Ammon's horn (tissue), 1 donor: ENCODE measurements around the gene C19orf81.

ENCODE experiments used
- DNase-seq: peaks from one replicate; pipeline ENCODE4 v3.0.0-alpha.2; 2016; ENCODE audit warnings: low spot score

The C19orf81 gene

GRCh38 chr19:50679177-50680125, 30.2 kb downstream of the C19orf81 start:
- peak; percentile 91 for DNase-seq

DNA sequence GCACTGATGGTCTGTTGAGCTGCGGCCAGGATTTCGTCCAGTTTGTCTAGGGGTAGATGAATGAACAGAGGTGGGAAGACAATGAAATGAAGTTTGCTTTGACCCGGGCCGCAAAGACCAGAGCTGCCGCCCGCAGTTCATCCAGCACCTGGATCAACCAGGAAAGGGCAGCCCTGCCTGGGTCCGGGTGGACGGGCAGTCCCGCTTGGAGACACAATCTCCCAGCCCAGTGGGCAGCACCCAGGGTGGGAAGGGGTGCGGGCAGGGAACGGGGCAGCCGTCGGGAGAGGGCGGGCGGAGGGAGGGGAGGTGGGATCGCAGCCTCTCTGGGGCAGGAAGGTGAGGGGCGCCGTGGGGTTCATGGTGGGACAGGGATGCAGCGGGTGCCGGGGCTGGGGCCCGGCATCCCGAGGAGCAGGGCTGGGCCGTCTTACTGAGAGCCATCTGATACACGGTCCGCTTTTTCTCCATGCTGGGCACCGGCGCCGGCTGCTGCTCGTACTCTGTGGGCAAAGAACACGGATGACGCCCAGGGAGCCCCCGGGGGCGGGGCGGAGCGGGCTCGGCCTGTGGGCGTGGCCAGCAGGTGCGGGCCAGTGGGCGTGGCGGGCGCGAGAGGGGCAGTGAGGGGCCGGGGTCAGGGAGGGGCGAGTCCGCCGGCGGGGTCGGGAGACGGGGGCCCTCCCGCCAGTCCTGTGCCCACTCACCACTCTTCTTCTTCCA, 37.2 kb downstream of the C19orf81 start:
- no peak for DNase-seq

GRCh38 chr19:50688766-50689165, 39.5 kb downstream of the C19orf81 start:
- no peak for DNase-seq

DNA sequence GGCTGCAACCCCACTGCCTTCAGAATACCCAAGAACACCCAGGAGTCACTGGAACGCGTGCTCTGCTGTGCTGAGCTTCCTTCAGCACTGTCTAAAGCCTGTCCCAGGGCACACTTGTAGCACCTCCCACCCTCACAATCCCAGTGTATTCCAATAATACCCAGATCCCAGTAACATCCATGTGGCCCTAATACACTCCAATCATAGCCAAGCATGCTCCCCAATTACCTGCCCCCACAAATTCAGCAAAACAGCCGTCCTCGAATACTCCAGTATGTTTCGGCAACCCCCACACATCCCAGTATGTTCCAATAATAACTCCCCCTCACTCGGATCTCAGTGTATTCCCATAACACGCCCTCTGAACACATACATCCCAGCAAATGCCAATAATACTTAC, 41.2 kb downstream of the C19orf81 start:
- DNase-seq = peak; percentile 53

- DNase-seq = no peak
Observed at GRCh38 chr19:50693064-50693975, 44.1 kb downstream of the C19orf81 start.

DNA sequence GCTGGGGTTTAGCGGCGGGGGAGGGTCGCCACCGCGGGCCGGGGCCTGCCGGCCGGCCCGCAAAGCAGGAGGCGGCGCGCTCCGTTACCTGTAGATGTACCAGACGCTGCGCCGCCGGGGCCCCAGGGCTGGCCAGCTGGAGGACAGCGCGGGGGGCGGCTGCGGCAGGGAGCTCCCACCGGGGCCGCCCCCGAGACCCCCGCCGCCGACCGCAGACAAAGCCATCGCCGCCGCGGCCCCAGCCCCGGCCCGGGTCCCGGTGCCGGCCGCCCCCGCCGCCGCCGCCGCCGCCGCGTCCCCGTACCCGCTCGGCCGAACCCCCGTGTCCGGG, 45.5 kb downstream of the C19orf81 start:
- no peak for DNase-seq

GRCh38 chr19:50695251-50696093, 46.2 kb downstream of the C19orf81 start:
- DNase-seq = no peak

- peak; percentile 29 for DNase-seq
Observed at GRCh38 chr19:50696094-50696483, 46.8 kb downstream of the C19orf81 start.

DNA sequence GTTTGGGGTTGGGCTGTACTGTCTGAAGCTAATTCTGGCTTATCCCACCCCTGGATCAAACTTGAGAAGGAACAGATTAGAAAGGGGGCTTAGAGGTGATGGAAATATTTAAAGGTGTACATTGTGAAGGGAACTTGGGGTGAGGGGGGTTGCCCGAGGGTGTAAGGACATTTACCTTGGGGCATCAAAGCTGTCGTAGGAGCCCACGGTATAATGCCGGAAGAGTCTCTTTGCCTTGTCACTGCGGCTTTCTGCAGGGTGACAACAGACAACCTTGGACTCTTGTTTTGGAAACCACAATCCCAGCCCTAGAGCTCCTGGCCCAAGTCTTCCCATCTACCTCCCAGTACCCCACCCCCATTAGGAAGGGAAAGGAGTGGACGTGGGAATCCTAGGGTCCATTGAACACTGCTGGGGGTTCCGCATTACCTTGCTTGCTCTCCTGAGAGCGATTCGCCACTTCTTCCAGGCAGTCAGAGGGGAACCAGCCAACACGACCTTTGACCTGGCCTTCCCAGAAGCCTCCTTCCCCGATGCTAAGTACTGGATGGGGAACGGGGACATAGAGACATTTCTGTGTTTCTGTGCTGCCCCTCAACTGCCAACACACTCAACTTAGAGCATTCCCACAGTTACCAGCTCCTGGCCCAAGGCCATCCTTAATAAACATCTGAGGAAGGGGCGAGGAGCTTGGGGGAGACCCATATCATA, 48.3 kb downstream of the C19orf81 start:
- DNase-seq = no peak

GRCh38 chr19:50701367-50701985, 52.2 kb downstream of the C19orf81 start:
- DNase-seq = no peak

- DNase-seq = no peak
Observed at GRCh38 chr19:50702158-50702870, 53.1 kb downstream of the C19orf81 start.

- no peak for DNase-seq
Observed at GRCh38 chr19:50702871-50703829, 53.9 kb downstream of the C19orf81 start.

DNA sequence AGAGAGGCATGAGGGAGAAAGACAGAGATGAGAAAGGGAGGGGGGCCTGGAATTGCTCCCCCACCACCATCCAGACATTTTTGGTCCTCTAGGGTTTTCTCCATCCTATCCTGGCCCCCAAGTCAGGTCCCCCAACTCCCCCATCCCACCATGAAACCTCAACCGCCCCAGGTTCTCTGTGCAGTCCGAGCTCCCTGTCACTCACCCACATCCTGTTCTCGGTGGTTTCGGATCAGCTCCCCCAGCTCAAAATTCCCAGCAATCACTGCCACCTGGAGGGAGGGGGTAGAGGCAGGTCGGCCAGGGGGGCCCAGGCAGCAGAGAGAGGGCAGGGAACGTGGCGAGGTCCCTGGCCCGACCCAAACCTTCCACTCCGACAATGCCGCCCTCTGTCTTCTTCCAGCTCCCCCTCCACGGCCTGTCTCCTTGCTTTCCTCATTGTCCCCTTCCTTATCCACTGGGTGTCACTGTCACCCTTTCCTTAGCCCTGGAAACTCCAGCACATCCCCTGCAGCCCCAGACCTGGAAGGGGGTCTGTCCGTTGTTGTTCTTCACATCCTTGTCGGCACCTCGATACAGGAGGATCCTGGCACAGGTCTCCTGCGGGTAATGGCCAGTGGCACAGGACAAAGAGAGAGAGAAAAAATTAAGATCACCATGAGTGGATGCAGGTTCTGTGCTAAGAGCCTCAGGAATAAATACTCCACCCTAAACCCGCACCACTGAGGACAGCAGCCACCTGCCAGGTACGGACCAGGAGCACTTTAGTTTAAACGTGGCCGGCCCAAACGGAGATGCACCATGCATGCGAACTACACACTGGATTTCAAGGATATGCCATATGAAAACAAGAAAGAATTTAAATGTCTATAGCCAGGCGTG, 54.9 kb downstream of the C19orf81 start:
- DNase-seq = no peak

DNA sequence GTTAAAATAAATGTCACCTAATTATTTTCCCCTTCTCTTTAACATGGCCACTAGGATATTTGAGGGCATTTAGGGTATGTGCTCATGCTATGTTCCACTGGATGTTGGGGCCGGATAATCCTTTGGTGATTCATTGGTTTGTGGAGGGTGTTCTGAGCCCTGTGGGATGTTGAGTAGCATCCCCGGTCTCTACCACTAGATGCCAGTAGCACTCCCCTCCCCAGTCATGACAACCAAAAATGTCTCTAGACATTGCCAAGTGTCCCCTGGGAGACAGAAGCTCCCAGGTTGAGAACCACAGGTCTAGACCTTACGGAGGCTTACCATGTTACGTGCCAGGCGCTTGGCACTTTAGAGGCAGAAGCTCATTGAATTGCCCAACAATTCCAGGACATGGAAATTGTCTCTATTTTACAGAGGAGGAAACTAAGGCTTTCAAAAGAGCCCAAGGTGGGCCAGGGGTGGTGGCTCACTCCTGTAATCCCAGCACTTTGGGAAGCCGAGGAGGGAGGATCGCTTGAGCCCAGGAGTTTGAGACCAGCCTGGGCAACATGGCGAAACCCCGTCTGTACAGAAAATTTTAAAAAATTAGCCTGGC, 56.3 kb downstream of the C19orf81 start:
- peak; percentile 70 for DNase-seq

- no peak for DNase-seq
Observed at GRCh38 chr19:50706387-50706786, 57.1 kb downstream of the C19orf81 start.

- no peak for DNase-seq
Observed at GRCh38 chr19:50708179-50708879, 59.1 kb downstream of the C19orf81 start.
